Neuronal stem cell (in vitro differentiated cells): ENCODE measurements around the gene PACSIN3.

Source experiments
- DNase-seq: peaks from one replicate; pipeline ENCODE4 v3.0.0-alpha.2; 2013; ENCODE audit warnings: low spot score
- H2AFZ ChIP-seq: one replicate; pipeline ENCODE4 v1.6.1; 2013; ENCODE audit warnings: mild to moderate bottlenecking, low read length, inconsistent platforms
- H2AK5ac ChIP-seq: 2 replicates; pipeline ENCODE4 v1.6.1; 2013; ENCODE audit warnings: low read depth, mild to moderate bottlenecking, inconsistent platforms, low read length, moderate library complexity, mixed read lengths
- H2BK120ac ChIP-seq: 2 replicates; pipeline ENCODE4 v1.6.1; 2013; ENCODE audit warnings: low read depth, mild to moderate bottlenecking, inconsistent platforms, low read length, moderate library complexity, mixed read lengths
- H2BK12ac ChIP-seq: one replicate; pipeline ENCODE4 v1.6.1; 2013; ENCODE audit warnings: low read length, inconsistent platforms
- H2BK15ac ChIP-seq: 2 replicates; pipeline ENCODE4 v1.6.1; 2013; ENCODE audit warnings: mild to moderate bottlenecking, low read length, inconsistent platforms, mixed read lengths
- H2BK5ac ChIP-seq: one replicate; pipeline ENCODE4 v1.6.1; 2013; ENCODE audit warnings: inconsistent platforms, mild to moderate bottlenecking, low read length, moderate library complexity
- H3K14ac ChIP-seq: one replicate; pipeline ENCODE4 v1.6.1; 2013; ENCODE audit warnings: low read length, inconsistent platforms
- H3K18ac ChIP-seq: 2 replicates; pipeline ENCODE4 v1.6.1; 2013; ENCODE audit warnings: low read length, inconsistent platforms
- H3K23ac ChIP-seq: 2 replicates; pipeline ENCODE4 v1.6.1; 2013; ENCODE audit warnings: low read depth, mild to moderate bottlenecking, mixed read lengths, low read length, inconsistent platforms; ENCODE audit not compliant: poor library complexity
- H3K27ac ChIP-seq: replicated peaks from 3 replicates; pipeline ENCODE4 v1.5.1; 2013; ENCODE audit warnings: low read length, inconsistent platforms
- H3K27me3 ChIP-seq, 3 experiments: 2 replicates each; pipeline ENCODE4 v1.6.1; 2013; ENCODE audit warnings: low read length in 3 of 3, mild to moderate bottlenecking in 2 of 3, inconsistent platforms in 1 of 3, low read depth in 1 of 3, mixed read lengths in 1 of 3, moderate library complexity in 1 of 3; ENCODE audit not compliant: control insufficient read depth in 3 of 3, insufficient read depth in 3 of 3
- H3K36me3 ChIP-seq, 2 donors: replicated peaks in 1 of 2; 2 replicates each; pipeline ENCODE4 v1.6.1; 2013; ENCODE audit warnings: low read length in 2 of 2; ENCODE audit not compliant: control insufficient read depth in 2 of 2, insufficient read depth in 2 of 2
- H3K4ac ChIP-seq: 2 replicates; pipeline ENCODE4 v1.6.1; 2013; ENCODE audit warnings: inconsistent platforms, mild to moderate bottlenecking, low read length, moderate library complexity
- H3K4me1 ChIP-seq, 2 donors: 1 replicate in 1 of 2; 2 replicates in 1 of 2; pipeline ENCODE4 v1.6.1; 2013; ENCODE audit warnings: low read length in 2 of 2, low read depth in 1 of 2; ENCODE audit not compliant: control insufficient read depth in 2 of 2, insufficient read depth in 1 of 2
- H3K4me2 ChIP-seq: one replicate; pipeline ENCODE4 v1.6.1; 2013; ENCODE audit warnings: mild to moderate bottlenecking, low read length, inconsistent platforms; ENCODE audit not compliant: insufficient read depth, poor library complexity, severe bottlenecking
- H3K4me3 ChIP-seq, 2 donors: 2 replicates each; pipeline ENCODE4 v1.5.1; 2013; ENCODE audit warnings: low read length in 2 of 2, mild to moderate bottlenecking in 2 of 2, inconsistent platforms in 1 of 2, moderate library complexity in 1 of 2
- H3K79me1 ChIP-seq: one replicate; pipeline ENCODE4 v1.6.1; 2013; ENCODE audit warnings: low read depth, mild to moderate bottlenecking, inconsistent platforms, low read length, moderate library complexity
- H3K9ac ChIP-seq: one replicate; pipeline ENCODE4 v1.6.1; 2013; ENCODE audit warnings: mild to moderate bottlenecking, low read depth, low read length, inconsistent platforms; ENCODE audit not compliant: poor library complexity
- H3K9me3 ChIP-seq, 2 donors: replicated peaks in 1 of 2; 2 replicates each; pipeline versions ENCODE3 to v1.6.1; 2013; ENCODE audit warnings: low read length in 2 of 2, mild to moderate bottlenecking in 2 of 2, inconsistent platforms in 1 of 2, low read depth in 1 of 2, mixed read lengths in 1 of 2, moderate library complexity in 1 of 2; ENCODE audit not compliant: control insufficient read depth in 2 of 2, insufficient read depth in 1 of 2
- H4K8ac ChIP-seq: one replicate; pipeline ENCODE4 v1.6.1; 2013; ENCODE audit warnings: low read depth, mild to moderate bottlenecking, inconsistent platforms, low read length, moderate library complexity
- H4K91ac ChIP-seq: one replicate; pipeline ENCODE4 v1.6.1; 2013; ENCODE audit warnings: low read length, low read depth, mild to moderate bottlenecking, inconsistent platforms; ENCODE audit not compliant: poor library complexity
- WGBS, 2 donors: extraction: QIAGEN DNeasy Blood & Tissue Kit; methylation state at CpG; one replicate each; pipeline ENCODE4 v1.1.7; 2013; ENCODE audit warnings: missing lambda C conversion rate in 2 of 2, mixed read lengths in 1 of 2; ENCODE audit not compliant: insufficient read length in 2 of 2, insufficient replicate concordance in 1 of 2; ENCODE audit errors: extremely low coverage in 2 of 2; 5-methylcytosine and 5-hydroxymethylcytosine counted together

The PACSIN3 gene

DNA sequence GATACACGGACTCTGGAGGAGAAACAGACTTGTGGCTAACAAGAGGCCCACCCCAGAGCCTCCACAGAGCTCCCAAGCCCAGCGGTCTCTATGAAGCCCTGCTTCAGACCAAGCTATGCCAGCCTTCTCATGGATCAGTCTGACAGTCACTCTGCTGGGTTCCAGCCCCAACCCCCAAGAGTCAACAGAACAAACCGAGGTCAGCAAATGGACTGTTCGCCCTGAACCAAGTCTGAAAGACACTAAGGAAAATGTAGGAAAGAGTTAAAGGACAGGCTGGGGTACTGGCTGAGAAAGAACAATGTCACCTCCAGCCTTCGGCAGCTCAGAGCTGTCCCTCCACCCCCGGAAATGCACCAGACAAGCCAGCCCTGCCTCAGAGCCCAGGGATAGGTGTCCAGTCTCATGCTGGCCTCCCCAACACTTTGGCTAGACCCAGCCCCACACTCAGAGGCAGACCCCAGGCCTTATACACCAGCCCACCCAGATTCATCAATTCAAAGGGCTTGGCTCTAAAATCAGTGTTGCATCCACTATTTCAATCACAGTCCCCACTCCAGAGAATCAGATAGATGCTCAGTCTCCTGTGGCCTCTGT, 13.4 kb downstream of the PACSIN3 start:
- Histone ChIP-seq H3K18ac (no peak overlapping the region), H3K27me3 (no peaks in the 10 kb centered on the region), H2BK15ac (no peak overlapping the region), H2BK12ac (no peak overlapping the region), H3K79me1 (peaks cover 28% of the 10 kb centered on the region), H2AFZ (no peak overlapping the region), H2BK5ac (no peak overlapping the region), H3K4me2 (no peak overlapping the region), H2BK120ac (no peak overlapping the region), H3K4me3 (no peak overlapping the region), H3K14ac (no peak overlapping the region), H4K91ac (no peak overlapping the region), H4K8ac (no peak overlapping the region), H3K9me3 (no peaks in the 10 kb centered on the region), H3K9ac (no peak overlapping the region), H3K23ac (no peak overlapping the region), H3K4ac (no peak overlapping the region), H3K36me3 (peaks cover 49 to 73% of the 10 kb centered on the region in 2 donors), H2AK5ac (no peak overlapping the region), H3K4me1 (peaks cover 7 to 14% of the 10 kb centered on the region in 2 donors), H3K27ac (no peak overlapping the region)
- DNase-seq = no peak
- no CpG with 5 or more reads among the region's 6 CpGs for WGBS, 2 donors

DNA sequence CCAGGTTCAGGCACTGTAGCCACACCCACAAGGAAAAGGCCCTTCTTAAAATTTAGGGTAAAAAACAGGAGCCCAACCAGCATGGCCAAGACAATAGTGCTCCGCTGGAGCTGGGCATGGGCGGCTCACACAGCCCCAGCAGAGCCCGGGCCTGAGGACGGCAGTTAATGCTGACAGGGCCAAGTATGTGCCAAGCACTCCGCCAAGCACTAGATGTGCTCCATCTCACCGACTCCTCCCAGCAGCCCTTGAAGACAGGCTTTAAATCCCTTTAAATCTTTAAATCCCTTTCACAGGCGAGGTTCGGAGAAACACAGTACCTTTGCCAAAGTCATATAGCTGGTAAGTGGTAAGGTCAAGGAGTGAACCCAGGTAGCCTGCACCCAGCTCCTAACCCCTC, 14.4 kb downstream of the PACSIN3 start:
- Histone ChIP-seq H2BK15ac (no peak overlapping the region), H2BK5ac (no peak overlapping the region), H3K27ac (no peak overlapping the region), H3K36me3 (peaks cover 57 to 83% of the 10 kb centered on the region in 2 donors), H2BK120ac (no peak overlapping the region), H3K4me3 (no peak overlapping the region), H3K23ac (no peak overlapping the region), H2BK12ac (no peak overlapping the region), H3K27me3 (no peaks in the 10 kb centered on the region), H3K79me1 (peaks cover 28% of the 10 kb centered on the region), H2AFZ (no peak overlapping the region), H3K4me2 (no peak overlapping the region), H4K91ac (no peak overlapping the region), H3K4me1 (peaks cover 6 to 10% of the 10 kb centered on the region in 2 donors), H2AK5ac (no peak overlapping the region), H3K9me3 (no peaks in the 10 kb centered on the region), H3K18ac (no peak overlapping the region), H4K8ac (no peak overlapping the region), H3K14ac (no peak overlapping the region), H3K9ac (no peak overlapping the region), H3K4ac (no peak overlapping the region)
- DNase-seq = no peak
- no CpG with 5 or more reads among the region's 8 CpGs for WGBS, 2 donors

DNA sequence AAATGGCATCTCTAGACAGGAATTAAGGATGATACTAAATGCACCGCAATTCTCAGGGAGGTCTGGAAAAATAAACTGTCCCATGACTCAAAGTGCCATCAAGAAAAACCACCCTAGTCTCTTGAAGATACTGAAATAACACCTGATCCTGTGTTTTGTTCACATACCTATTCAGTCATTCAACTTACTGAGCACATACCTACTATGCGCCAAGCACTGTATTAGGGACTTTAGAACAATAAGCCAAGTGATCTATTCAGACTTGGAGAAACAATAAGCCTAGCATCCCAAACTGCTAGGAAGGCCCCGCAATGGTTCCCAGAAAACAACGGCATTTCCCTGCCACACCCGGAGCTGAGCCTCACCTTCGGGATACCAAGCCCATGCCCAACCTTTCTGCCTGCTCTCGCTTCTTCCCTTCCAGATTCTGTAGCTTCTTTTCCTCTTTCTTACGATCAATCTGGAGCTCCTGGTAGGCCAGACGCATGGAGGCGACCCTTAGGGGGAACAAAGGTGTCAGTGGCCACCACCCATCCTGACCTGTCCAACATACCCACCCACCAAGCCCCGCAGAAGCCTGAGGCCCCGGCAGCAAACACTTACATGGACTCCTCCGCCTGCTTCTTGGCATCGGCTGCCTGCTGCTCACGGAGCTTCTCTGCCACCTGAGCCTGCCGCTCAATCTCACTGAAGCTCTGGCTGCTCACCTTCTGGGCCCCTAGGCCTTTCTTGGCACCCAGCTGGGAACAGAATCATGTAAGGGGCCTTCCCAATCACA, 15.0 kb downstream of the PACSIN3 start:
- Histone ChIP-seq H3K4me1 (peaks cover 6 to 8% of the 10 kb centered on the region in 2 donors), H2BK12ac (no peak overlapping the region), H2AK5ac (no peak overlapping the region), H4K8ac (no peak overlapping the region), H2BK5ac (no peak overlapping the region), H3K4me3 (no peak overlapping the region), H3K4me2 (no peak overlapping the region), H3K23ac (no peak overlapping the region), H3K4ac (no peak overlapping the region), H2AFZ (no peak overlapping the region), H3K27me3 (no peaks in the 10 kb centered on the region), H3K14ac (no peak overlapping the region), H3K36me3 (peaks cover 63 to 89% of the 10 kb centered on the region in 2 donors), H3K27ac (no peak overlapping the region), H3K9ac (no peak overlapping the region), H3K9me3 (no peaks in the 10 kb centered on the region), H3K18ac (no peak overlapping the region), H2BK120ac (no peak overlapping the region), H3K79me1 (peaks cover 24% of the 10 kb centered on the region), H4K91ac (no peak overlapping the region), H2BK15ac (no peak overlapping the region)
- WGBS, 2 donors = no CpG with 5 or more reads among the region's 16 CpGs
- no peak for DNase-seq

DNA sequence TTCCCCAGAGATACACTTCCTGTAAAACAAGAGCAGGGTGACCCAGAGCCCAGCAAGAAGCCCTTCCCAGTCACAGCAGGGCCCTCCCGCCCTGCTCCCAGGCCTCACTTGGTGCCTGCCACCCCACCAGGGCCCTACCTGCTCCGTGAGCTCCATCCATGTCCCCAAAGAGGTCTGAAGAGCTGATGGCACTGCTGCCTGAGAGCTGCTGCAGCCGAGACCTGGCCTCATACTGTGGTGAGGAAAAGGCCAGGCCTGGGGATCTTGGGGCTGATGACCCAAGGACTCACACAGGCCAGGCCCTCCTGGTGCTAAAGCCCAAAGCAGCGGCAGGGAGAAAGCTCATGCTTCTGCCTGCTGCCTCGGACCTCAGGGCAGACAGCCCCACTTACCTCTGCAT, 19.9 kb downstream of the PACSIN3 start:
- Histone ChIP-seq H3K4me3 (no peak overlapping the region), H3K18ac (no peak overlapping the region), H3K79me1 (no peaks in the 10 kb centered on the region), H2AFZ (no peak overlapping the region), H4K8ac (no peak overlapping the region), H4K91ac (no peak overlapping the region), H3K9ac (peak overlapping the region; percentile 54), H3K27ac (no peak overlapping the region), H3K4ac (no peak overlapping the region), H2AK5ac (no peak overlapping the region), H3K9me3 (no peaks in the 10 kb centered on the region), H3K4me1 (no peaks in the 10 kb centered on the region), H2BK12ac (no peak overlapping the region), H2BK5ac (no peak overlapping the region), H3K23ac (peak overlapping the region; percentile 19), H3K4me2 (no peak overlapping the region), H2BK15ac (no peak overlapping the region), H3K36me3 (peaks cover 60 to 92% of the 10 kb centered on the region in 2 donors), H3K14ac (no peak overlapping the region), H2BK120ac (no peak overlapping the region), H3K27me3 (no peaks in the 10 kb centered on the region)
- DNase-seq = no peak
- WGBS, 2 donors = no CpG with 5 or more reads among the region's 5 CpGs
